Measurements from ENCODE around the gene UBQLN4. TPM values are rescaled to one million over a fixed set of nuclear protein-coding genes. Genes with fewer than 3 reads are reported as not detected.

The UBQLN4 gene
- total RNA-seq, 1 experiment from 2014 or later = 75.2 TPM

DNA sequence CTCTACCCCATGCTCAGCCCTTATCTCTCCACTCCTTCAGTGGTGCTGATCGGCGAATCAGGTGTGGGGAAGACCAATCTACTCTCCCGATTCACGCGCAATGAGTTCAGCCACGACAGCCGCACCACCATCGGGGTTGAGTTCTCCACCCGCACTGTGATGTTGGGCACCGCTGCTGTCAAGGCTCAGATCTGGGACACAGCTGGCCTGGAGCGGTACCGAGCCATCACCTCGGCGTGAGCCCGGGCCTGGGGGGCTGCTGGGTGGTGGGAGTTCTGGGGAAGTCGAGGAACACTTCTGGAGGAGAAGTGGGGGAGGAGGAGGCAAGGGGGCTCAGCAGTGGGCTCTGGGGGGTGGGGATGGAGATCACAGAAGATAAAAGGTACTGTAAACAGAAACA, 12.3 kb upstream of the UBQLN4 start:
- no peaks in the 10 kb centered on the region for H3K9me3 ChIP-seq (ENCODE audit: low read depth, low read length, poor library complexity, severe bottlenecking)
- POLR2A ChIA-PET (ENCODE audit: low non-redundant PET) = interaction anchor here (0.6 kb wide), 1 partner anchor 46 kb away, joined by 3 read pairs; no protein-coding TSS in a partner anchor
- H3K4me1 ChIP-seq (ENCODE audit: insufficient read depth, low read length, poor library complexity, severe bottlenecking) = peaks cover 8% of the 10 kb centered on the region
- H3K27me3 ChIP-seq (replicated peaks; ENCODE audit: insufficient read depth, low read depth, low read length, poor library complexity) = no peaks in the 10 kb centered on the region
- H3K4me3 ChIP-seq (ENCODE audit: low read depth, low read length, poor library complexity, severe bottlenecking) = no peak overlapping the region
- H3K36me3 ChIP-seq (ENCODE audit: insufficient read depth, low read length, poor library complexity, severe bottlenecking) = no peaks in the 10 kb centered on the region
- BruUV-seq (replicated peaks) = no TSS peak
- DNase-seq (ENCODE audit: low spot score) = no peak
- CTCF ChIA-PET = interaction anchor here (1.1 to 2.1 kb wide), 5 partner anchors 40 to 173 kb away, joined by 3 to 17 read pairs (median 4); no protein-coding TSS in a partner anchor
- no peak for TF ChIP-seq EZH2 (IDR thresholded peaks at IDR 0.05; ENCODE audit: borderline replicate concordance, low read depth, low read length, poor library complexity, severe bottlenecking)
- TF ChIP-seq, protein P1, sequence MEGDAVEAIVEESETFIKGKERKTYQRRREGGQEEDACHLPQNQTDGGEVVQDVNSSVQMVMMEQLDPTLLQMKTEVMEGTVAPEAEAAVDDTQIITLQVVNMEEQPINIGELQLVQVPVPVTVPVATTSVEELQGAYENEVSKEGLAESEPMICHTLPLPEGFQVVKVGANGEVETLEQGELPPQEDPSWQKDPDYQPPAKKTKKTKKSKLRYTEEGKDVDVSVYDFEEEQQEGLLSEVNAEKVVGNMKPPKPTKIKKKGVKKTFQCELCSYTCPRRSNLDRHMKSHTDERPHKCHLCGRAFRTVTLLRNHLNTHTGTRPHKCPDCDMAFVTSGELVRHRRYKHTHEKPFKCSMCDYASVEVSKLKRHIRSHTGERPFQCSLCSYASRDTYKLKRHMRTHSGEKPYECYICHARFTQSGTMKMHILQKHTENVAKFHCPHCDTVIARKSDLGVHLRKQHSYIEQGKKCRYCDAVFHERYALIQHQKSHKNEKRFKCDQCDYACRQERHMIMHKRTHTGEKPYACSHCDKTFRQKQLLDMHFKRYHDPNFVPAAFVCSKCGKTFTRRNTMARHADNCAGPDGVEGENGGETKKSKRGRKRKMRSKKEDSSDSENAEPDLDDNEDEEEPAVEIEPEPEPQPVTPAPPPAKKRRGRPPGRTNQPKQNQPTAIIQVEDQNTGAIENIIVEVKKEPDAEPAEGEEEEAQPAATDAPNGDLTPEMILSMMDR (conservative IDR thresholded peaks at IDR 0.05; ENCODE audit: low read depth, low read length) = no peak
- H3K27ac ChIP-seq (ENCODE audit: low read depth, low read length, poor library complexity, severe bottlenecking) = no peak overlapping the region
- intact Hi-C loops (cut with micrococcal nuclease; ENCODE audit: unreplicated experiment) = loop anchor here (5.0 kb wide), 1 partner anchor 129 kb away; no protein-coding TSS in a partner anchor

DNA sequence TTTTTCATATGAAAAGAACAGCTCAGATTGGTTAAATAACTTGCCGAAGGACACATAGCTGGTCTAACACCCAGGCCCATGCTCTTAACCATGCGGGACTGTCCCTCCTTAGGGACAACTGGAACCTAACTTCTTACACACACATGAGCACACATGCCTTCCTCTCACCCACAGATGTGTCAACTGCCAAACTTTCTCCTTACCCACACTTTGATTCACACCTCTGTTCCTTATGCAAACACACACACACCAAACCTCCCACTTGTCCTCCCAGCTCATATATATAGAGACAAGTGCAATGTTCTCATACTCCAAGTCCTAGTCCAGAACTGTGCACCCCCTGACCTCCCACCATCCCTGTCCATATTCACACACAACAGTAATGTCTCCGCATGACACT, 11.6 kb upstream of the UBQLN4 start:
- POLR2A ChIA-PET (ENCODE audit: low non-redundant PET) = no interaction called here
- Histone ChIP-seq H3K9me3 (ENCODE audit: low read depth, low read length, poor library complexity, severe bottlenecking) (no peaks in the 10 kb centered on the region), H3K4me1 (ENCODE audit: insufficient read depth, low read length, poor library complexity, severe bottlenecking) (peaks cover 11% of the 10 kb centered on the region), H3K27me3 (replicated peaks; ENCODE audit: insufficient read depth, low read depth, low read length, poor library complexity) (no peaks in the 10 kb centered on the region), H3K36me3 (ENCODE audit: insufficient read depth, low read length, poor library complexity, severe bottlenecking) (no peaks in the 10 kb centered on the region), H3K4me3 (ENCODE audit: low read depth, low read length, poor library complexity, severe bottlenecking) (no peak overlapping the region), H3K27ac (ENCODE audit: low read depth, low read length, poor library complexity, severe bottlenecking) (no peak overlapping the region)
- CTCF ChIA-PET = interaction anchor here (2.1 kb wide), 1 partner anchor 127 kb away, joined by 17 read pairs; no protein-coding TSS in a partner anchor
- TF ChIP-seq EZH2 (IDR thresholded peaks at IDR 0.05; ENCODE audit: borderline replicate concordance, low read depth, low read length, poor library complexity, severe bottlenecking) = no peak
- TF ChIP-seq, protein P1 (conservative IDR thresholded peaks at IDR 0.05; ENCODE audit: low read depth, low read length) = no peak
- intact Hi-C loops (cut with micrococcal nuclease; ENCODE audit: unreplicated experiment) = loop anchor here (5.0 kb wide), 1 partner anchor 128 kb away; no protein-coding TSS in a partner anchor
- no TSS peak for BruUV-seq (replicated peaks)
- DNase-seq (ENCODE audit: low spot score) = no peak

DNA sequence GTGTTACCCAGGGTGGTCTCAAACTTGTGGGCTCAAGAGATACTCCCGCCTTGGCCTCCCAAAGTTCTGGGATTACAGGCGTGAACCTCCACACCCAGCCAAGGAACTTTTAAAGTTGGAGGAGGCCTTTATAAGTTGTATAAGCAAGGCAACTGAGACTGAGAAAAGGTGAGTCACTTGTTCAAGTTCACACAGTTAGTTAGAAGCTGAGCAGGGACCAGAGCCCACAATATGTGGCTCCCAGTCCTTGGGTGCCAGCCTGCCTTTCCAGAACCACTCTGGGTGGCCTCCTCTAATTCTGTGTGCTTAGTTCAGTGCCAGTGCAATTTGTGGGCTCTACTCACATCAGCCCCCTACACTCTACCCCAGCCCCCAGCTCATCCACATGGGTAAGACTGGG, 11.0 kb upstream of the UBQLN4 start:
- TF ChIP-seq, protein P1 (conservative IDR thresholded peaks at IDR 0.05; ENCODE audit: low read depth, low read length) = no peak
- TF ChIP-seq EZH2 (IDR thresholded peaks at IDR 0.05; ENCODE audit: borderline replicate concordance, low read depth, low read length, poor library complexity, severe bottlenecking) = no peak
- Histone ChIP-seq H3K27ac (ENCODE audit: low read depth, low read length, poor library complexity, severe bottlenecking) (no peak overlapping the region), H3K9me3 (ENCODE audit: low read depth, low read length, poor library complexity, severe bottlenecking) (no peaks in the 10 kb centered on the region), H3K36me3 (ENCODE audit: insufficient read depth, low read length, poor library complexity, severe bottlenecking) (no peaks in the 10 kb centered on the region), H3K4me3 (ENCODE audit: low read depth, low read length, poor library complexity, severe bottlenecking) (no peak overlapping the region), H3K27me3 (replicated peaks; ENCODE audit: insufficient read depth, low read depth, low read length, poor library complexity) (no peaks in the 10 kb centered on the region), H3K4me1 (ENCODE audit: insufficient read depth, low read length, poor library complexity, severe bottlenecking) (peaks cover 11% of the 10 kb centered on the region)
- POLR2A ChIA-PET (ENCODE audit: low non-redundant PET) = no interaction called here
- intact Hi-C loops (cut with micrococcal nuclease; ENCODE audit: unreplicated experiment) = loop anchor here (5.0 kb wide), 1 partner anchor 127 kb away; no protein-coding TSS in a partner anchor
- DNase-seq (ENCODE audit: low spot score) = no peak
- no TSS peak for BruUV-seq (replicated peaks)
- CTCF ChIA-PET = interaction anchor here (2.1 kb wide), 1 partner anchor 126 kb away, joined by 17 read pairs; no protein-coding TSS in a partner anchor

Data from A673 (cell line).